ENCODE data around the gene UBL4A.
A peak's percentile ranks its signal among the peaks of the same experiment; 100 is the strongest.

The UBL4A gene

DNA sequence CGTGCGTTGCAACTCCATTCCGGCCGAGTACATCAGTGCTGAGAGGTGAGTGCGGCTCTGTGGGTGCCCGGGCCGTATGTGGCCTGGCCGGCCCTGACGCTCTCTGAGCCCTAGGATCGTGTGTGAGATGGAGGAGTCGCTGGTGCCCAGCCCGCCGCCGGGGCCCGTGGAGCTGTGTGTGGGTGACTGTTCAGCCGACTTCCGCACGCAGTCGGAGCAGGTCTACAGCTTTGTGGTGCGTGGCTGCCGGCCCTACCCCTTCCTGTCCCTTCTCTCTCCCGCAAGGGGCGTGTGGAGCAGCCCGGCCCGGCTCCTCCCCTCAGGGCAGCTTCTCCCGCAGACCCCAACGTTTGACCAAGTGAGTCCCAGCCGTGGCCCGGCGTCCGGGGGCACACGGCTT lies 20.4 kb downstream of the UBL4A start:
- FAIRE-seq (no peak), DNase-seq (ENCODE audit: extremely low spot score, insufficient read length, low read depth) (no peak)

DNA sequence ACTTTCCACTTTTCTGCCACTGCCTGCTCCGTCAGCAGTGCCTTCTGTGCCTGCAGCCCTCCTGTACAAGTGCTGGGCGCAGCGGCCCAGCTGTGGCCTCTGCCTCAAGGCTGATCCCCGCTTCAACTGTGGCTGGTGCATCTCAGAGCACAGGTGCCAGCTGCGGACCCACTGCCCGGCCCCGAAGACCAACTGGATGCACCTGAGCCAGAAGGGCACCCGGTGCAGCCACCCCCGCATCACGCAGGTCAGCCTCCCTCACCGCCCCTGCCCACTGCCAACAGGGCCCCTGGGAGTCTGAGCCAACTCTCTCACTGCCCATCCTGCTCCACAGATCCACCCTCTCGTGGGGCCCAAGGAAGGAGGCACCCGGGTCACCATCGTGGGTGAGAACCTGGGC lies 20.8 kb downstream of the UBL4A start:
- DNase-seq (ENCODE audit: extremely low spot score, insufficient read length, low read depth): no peak
- no peak for FAIRE-seq

DNA sequence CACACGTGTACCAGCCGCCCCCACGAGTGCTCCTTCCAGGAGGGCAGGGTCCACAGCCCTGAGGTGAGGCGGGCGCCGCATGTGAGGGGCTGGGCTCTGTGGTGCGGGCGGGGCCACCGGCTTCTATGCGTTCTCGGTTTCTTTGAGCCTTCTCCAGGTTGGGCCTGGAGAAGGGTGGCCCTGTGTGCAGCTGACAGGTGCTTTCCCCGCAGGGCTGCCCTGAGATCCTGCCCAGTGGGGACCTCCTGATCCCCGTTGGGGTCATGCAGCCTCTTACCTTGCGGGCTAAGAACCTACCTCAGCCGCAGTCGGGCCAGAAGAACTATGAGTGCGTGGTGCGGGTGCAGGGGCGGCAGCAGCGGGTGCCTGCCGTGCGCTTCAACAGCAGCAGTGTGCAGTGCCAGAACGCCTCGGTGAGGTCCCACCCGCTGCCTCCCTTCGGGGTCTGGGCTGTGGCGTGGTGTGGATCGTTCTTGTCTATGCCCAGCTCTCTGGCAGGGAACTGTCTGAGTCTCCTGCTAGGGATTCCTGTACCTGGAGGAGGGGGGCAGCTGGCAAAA lies 21.5 kb downstream of the UBL4A start:
- FAIRE-seq (no peak), DNase-seq (ENCODE audit: extremely low spot score, insufficient read length, low read depth) (no peak)

DNA sequence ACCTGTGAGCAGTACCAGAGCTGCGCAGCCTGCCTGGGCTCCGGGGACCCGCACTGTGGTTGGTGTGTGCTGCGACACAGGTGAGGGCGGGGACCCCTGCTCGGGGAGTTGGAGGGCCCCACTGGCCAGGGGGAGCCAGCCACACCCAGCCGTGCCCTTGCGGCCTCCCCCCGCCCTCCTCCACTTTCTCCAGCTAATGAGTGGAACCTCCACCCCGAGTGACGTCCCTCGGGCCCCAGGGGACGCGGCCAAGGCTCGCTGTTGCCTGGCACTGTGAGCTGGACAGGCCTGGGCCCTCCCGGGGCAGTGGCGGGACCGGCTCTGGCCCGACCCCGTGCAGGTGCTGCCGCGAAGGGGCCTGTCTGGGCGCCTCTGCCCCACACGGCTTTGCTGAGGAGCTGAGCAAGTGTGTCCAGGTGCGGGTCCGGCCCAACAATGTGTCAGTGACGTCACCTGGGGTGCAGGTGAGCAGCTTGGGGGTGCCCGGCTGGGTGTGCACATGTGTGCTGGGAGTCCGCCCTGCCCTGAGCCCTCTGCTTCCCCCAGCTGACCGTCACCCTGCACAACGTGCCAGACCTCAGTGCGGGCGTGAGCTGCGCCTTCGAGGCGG lies 22.7 kb downstream of the UBL4A start:
- no peak for FAIRE-seq
- no peak for DNase-seq (ENCODE audit: extremely low spot score, insufficient read length, low read depth)

DNA sequence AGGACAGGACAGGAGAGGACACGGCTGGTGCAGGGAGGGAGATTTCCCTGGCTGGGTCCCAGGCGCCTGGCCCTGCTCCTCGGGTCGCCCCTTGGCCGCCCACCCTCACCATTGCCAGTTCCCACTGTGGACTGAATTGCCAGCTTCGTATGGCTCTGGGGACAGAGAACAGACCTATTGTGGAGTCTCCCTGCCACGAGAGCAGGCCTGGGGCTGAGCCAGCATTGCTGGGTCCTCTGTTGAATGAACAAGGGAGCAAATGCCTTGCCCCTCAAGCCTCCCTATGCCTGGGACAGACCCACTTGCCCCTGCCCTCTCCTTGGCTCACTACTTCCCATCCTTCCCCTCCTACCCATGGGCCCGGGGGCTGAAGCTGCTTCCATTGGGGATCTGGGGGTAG lies 24.0 kb downstream of the UBL4A start:
- FAIRE-seq: no peak
- no peak for DNase-seq (ENCODE audit: extremely low spot score, insufficient read length, low read depth)

DNA sequence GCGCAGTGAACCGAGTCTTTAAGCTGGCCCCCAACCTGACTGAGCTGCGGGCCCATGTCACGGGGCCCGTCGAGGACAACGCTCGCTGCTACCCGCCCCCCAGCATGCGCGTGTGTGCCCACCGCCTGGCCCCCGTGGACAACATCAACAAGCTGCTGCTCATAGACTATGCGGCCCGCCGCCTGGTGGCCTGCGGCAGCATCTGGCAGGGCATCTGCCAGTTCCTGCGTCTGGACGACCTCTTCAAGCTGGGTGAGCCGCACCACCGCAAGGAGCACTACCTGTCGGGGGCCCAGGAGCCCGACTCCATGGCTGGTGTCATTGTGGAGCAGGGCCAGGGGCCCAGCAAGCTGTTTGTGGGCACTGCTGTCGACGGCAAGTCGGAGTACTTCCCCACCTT lies 26.1 kb downstream of the UBL4A start:
- FAIRE-seq (no peak), DNase-seq (ENCODE audit: extremely low spot score, insufficient read length, low read depth) (no peak)

DNA sequence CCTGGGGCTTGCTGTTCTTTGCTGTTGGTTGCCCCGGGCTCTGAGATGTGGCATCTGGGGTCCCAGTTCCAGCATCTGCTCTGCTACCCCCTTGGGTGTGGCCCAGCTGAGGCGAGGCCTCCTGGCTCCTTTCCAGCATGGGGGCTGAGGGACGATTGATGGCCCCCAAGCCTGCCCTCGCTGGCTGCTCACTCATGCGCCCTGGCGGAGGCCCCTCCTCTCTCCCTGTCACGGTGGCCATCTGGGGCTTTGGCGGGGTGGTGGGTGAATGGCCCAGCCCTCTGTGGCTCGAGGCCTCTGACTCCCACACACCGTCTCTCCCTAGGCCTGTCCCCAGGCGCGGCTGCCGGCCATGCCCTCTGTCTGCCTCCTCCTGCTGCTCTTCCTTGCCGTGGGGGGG lies 26.6 kb downstream of the UBL4A start:
- no peak for FAIRE-seq
- no peak for DNase-seq (ENCODE audit: extremely low spot score, insufficient read length, low read depth)

DNA sequence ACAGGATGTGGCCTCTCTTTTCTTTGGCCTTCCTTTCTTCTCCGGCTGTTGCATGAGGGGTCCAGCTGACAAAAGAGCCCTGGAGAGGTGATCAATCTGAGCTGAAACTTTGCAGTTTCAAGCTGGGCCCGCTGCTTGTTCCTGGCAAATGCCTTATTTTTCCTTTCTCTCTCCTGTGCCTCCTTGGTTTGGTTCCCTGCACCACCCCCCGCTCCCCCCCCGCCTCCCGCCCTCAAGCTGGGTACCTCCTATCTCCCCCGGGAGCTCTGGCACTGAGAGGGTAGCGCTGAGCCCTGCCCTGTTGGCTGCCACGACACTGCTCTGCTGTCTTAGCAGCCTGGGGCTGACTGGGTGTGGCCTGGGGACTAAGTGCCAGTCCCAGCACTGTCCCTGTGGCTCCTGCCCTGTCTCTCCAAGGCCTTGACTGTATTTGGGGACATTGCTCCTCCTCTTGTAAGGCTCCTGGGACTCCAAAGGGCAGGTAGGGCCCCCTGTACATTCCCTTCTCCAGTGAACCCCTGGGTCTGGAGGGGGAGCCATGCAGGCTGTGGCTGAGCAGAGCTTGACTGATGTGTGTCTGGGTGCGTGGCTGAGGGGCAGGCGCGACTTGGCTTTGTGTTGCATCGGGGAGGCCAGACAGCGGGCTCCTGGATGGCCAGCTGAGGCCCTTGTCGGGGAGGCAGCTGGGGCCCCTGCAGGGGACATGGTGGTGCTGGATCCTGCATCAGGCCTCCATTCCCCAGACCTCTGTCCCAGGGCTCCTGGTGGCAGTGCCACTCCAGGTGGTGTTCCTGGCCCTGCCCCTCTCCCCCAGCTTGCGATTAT lies 27.2 kb downstream of the UBL4A start:
- DNase-seq (ENCODE audit: extremely low spot score, insufficient read length, low read depth) (no peak), FAIRE-seq (no peak)

DNA sequence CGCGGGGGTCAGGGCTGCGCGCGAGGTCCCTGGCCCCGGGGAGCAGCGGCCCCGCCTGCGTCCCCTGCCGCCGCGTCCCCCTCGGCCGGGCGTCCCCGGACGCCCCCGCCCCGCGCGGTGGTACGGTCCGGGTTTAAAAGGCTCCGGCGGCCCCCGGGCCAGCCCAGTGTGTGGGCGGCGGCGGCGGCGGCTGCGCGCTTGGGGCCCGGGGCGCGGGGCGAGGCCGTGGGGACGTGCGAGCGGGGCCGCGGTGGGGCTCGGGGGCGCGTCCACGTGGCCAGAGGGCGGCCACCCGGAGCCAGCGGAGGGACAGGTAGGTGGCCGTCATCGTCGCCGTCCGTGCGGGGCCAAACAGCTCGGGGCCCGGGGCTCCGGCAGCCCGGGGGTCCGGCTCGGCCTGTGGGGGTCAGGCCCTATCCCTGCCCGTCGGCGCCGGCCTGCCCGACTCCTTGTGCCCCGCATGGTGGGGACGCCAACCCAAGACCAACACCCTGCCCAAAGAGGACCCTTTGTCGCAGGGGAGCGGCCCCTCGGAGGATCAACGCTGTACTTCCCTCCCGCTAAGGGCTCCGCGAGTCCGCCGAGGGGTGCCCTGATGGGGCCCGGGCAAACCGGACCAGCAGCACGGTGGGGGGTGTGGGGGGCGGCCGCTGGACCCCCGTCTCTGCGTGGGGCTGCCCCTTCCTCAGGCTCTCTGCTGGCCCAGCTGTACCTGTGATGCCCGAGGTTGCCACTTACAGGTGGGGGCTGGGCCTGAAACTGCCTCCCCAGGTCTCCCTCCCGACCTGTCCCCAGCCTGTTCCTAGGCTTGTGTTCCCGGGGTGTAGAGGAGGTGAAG lies 28.1 kb downstream of the UBL4A start, which contains the start of gene PLXNA3:
PLXNA3 (plus strand) TSS at position 166 of the 838 bp plus-strand sequence. CDS start 1,903 bp downstream, outside the sequence.
- FAIRE-seq (no peak), DNase-seq (ENCODE audit: extremely low spot score, insufficient read length, low read depth) (peak; percentile 30)

DNA sequence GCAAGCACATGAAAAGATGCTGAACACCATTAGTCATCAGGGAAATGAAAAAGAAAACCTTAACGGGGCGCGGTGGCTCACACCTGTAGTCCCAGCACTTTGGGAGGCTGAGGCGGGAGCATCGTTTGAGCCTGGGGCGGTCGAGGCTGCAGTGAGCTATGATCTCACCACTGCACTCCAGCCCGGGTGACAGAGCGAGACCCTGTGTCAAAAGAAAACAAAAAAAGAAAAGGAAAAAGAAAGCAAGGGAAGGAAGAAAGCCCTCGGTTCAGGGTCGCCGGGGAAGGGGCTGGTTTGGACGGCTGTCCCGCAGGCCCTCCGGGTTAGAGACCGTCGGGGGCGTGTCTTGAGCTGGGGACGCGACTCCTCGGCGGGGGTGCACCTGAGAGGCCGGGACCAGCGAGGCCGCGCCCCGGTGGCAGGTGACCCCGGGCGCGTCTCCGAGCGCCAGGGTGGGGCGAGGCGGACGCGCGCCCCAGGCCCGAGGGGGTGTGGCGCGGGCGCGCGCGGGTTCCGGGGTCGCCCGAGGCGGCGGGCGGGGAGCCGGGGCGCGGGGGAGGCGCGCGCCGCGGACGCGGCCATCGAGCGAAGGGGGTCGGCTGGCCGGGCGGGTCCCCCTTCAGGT lies 28.8 kb downstream of the UBL4A start:
- FAIRE-seq (peak; percentile 54), DNase-seq (ENCODE audit: extremely low spot score, insufficient read length, low read depth) (peak; percentile 36)

DNA sequence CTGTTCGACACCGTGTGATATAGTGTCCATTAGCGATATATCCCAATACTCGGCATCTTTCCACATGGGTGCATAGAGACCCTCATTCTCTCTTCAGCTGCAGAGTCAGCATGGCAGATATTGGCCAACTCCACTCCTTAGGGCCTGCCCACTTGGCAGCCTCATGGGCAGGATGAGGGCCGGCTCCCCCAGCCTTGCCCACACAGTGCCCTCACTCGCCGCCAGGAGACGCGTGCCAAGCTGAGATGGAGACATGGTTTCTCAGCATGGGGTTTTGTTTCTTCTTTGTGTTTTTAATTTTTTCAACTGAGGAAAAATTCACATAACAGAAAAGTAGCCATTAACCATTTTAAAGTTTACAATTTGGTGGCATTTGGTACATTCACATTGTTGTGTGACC lies 33.6 kb downstream of the UBL4A start:
- no peak for FAIRE-seq
- no peak for DNase-seq (ENCODE audit: extremely low spot score, insufficient read length, low read depth)

DNA sequence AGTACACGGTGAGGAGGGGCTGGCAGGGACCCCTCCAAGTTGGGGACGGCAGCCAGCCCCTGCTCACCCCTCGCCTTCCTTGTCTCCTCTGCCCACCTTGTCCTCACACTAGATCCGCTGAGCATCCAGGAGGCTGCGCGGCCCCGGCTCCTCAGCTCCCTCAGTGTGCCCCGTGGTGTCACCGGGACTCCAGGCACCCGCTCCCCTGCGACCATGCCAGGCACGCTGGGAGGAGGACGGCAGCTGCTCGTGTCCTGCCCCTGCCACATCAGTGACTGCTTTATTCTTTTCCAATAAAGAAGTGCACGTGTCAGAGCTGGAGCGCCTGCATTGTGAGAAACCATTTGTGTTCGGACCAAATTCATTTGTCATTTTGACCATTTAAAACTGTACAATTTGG lies 36.1 kb downstream of the UBL4A start:
- DNase-seq (ENCODE audit: extremely low spot score, insufficient read length, low read depth) (no peak), FAIRE-seq (no peak)

DNA sequence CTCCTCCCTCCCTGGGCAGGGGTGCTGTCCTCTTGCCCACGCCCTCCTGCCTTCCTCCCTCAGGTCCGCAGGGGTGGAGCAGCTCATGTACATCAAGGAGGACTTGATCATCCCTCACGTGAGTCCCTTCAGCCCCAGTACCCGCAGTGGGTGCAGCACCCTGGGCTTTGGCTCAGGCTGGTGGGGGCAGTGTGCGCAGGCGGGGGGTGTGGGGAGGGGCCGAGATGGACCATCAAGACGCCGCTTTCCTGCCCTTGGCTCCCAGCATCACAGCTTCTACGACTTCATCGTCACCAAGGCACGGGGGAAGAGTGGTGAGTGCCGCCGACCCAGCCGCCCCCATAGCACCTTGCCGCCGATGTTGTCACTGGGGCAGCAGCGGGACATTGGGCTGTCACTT lies 36.8 kb downstream of the UBL4A start:
- FAIRE-seq (no peak), DNase-seq (ENCODE audit: extremely low spot score, insufficient read length, low read depth) (no peak)

DNA sequence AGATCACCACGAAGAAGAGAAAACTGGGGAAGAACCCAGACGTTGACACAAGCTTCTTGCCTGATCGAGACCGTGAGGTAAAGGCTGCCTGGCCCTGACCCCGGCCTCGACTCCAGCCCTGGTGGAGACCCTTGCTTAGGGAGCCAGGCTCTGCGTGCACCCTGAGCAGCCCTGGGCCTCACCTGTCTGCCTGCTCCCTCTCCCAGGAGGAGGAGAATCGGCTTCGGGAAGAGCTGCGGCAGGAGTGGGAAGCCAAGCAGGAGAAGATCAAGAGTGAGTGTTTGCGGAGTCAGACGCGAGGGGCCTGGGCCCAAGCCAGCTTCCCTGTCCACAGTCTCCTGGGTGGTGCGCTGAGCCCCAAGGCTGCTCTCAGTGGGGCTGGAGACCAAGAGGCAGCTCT lies 37.9 kb downstream of the UBL4A start:
- no peak for FAIRE-seq
- no peak for DNase-seq (ENCODE audit: extremely low spot score, insufficient read length, low read depth)

DNA sequence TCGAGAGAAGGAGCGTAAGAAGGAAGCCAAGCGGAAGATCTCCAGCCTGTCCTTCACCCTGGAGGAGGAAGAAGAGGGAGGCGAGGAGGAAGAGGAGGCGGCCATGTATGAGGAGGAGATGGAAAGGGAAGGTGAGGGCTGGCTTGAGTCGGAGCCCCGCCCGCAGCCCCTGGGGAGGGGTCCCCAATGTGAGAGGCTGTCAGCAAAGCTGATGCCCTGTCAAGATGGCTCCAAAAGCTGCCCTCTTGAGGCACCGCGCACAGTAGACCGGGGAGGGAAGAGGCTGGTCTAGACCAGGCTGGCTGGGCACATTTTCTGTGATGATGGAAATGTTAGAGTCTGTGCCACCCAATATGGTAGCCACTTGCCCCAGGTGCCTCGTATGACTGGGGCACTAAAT lies 40.0 kb downstream of the UBL4A start:
- no peak for FAIRE-seq
- no peak for DNase-seq (ENCODE audit: extremely low spot score, insufficient read length, low read depth)

DNA sequence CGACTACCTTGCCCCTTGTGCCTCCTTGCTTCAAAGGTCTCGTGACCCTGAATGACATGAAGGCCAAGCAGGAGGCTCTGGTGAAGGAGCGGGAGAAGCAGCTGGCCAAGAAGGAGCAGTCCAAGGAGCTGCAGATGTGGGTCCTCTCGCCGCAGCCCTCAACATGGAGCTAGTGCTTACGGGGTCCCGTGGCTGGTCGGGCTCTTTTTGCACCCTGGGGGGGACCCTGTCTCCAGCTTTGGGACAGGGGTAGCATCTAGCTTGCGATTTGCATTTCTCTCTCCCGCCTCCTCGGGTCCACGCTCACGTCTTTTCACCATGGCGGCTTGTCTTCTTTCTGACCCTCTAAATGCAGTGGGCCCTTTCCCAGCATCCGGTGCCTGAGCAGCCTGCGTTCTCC lies 40.6 kb downstream of the UBL4A start:
- no peak for DNase-seq (ENCODE audit: extremely low spot score, insufficient read length, low read depth)
- FAIRE-seq: no peak

DNA sequence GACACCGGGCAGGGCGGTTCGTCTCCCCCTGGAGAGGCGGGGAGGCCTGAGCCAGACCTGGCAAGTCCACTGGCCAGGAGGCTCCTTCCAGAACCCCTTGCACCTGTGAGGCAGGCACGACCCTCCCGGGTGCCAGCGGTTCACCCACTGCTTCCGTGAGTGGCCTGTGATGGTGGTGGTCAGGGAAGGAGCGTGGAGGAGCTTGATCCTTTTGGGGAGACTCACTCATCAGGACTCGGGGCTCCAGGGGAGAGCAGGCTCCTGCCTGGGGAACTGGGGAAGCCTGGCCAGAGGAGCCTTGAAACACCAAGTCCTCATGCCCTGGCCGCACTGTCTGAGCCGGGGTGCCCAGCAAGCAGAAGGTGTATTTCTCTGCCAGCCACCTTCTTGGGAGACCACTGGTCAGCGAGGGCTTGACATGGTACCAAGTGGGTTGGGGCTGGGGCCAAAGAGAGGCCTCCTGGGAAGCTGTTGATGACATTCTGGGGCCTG lies 41.6 kb downstream of the UBL4A start:
- FAIRE-seq (peak; percentile 9), DNase-seq (ENCODE audit: extremely low spot score, insufficient read length, low read depth) (no peak)

DNA sequence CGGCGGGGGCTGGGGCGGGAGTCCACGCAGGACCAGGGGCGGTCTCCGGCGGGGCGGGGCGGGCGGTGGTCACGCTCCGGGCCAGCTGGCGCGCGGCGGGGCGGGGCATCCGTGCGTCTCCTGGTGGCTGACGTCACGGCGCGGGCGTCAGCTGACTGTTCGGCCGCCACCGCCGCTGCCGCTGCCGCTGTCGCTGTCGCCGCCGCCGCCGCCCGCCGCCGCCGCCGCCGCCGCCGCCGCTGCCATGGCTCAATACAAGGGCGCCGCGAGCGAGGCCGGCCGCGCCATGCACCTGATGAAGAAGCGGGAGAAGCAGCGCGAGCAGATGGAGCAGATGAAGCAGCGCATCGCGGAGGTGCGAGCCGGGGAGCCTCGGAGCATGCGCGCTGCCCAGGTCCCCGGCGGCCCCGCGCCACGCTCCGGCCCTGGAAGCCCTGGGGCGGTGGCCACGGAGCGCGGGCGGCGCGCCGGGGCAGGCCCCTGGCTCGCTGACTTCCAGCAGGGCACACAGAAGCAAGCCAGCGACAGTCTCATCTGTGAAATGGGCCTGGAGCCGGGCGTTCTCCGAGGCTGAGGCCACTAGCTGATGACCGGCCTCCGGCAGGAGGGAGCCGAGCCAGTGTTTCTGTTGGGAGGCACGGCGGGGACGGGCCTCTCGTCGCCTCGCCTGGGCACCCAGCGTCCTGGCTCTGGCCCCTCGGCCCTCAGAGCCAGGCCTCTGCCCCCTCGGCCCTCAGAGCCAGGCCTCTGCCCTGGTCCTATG lies 42.2 kb downstream of the UBL4A start, which contains the start of gene FAM50A:
FAM50A (plus strand) TSS at position 150 of the 763 bp plus-strand sequence; CDS start at position 245, 95 bp downstream.
- peak; percentile 69 for DNase-seq (ENCODE audit: extremely low spot score, insufficient read length, low read depth)
- peak; percentile 82 for FAIRE-seq

DNA sequence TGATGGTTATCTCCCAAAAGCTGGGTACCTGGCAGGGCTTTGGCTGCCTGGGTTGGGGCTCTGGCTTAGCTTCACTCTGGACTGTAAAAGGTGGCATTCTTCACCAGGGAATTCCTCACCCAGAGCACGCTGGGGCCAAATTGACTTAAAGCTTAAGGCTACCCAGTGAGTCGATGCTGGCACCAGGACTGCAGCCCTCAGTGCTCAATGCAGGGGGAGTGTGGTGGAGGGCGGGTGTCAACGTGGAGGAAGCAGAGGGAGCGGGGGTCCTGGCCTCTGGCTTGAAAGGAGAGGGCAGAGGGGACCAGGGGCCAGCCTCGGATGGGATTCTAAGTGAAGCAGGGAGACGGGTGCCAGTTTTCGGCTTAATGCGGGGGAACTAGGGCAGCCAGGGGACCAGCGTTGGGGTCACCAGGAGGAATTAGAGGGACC lies 42.9 kb downstream of the UBL4A start:
- DNase-seq (ENCODE audit: extremely low spot score, insufficient read length, low read depth) (no peak), FAIRE-seq (no peak)
